K562 (cell line): Measurements from ENCODE around the gene ZNF672. TPM values are rescaled to one million over a fixed set of nuclear protein-coding genes. Genes with fewer than 3 reads are reported as not detected.

ENCODE experiments used
- EGR1 ChIP-seq: fragments of 450-650 bp; conservative IDR thresholded peaks from 2 replicates; pipeline ENCODE4 v1.6.1; 2017; ENCODE audit warnings: mild to moderate bottlenecking
- EP300 ChIP-seq: IDR thresholded peaks from 2 replicates; pipeline ENCODE4 v1.6.1; 2012; ENCODE audit warnings: low read length, improper control_type of control experiment
- JUNB ChIP-seq: fragments of 450-650 bp; formaldehyde crosslinking; conservative IDR thresholded peaks from 2 replicates; pipeline ENCODE4 v1.4.0; 2020; ENCODE audit warnings: mild to moderate bottlenecking
- MTA3 ChIP-seq: fragments of 450-650 bp; formaldehyde crosslinking; IDR thresholded peaks from 2 replicates; pipeline ENCODE4 v1.6.1; 2017; ENCODE audit warnings: mild to moderate bottlenecking, borderline replicate concordance
- PHF8 ChIP-seq: fragments of 200-600 bp; sonication (generic); IDR thresholded peaks from 2 replicates; pipeline ENCODE4 v1.6.1; 2012; ENCODE audit warnings: mixed run types, mild to moderate bottlenecking, inconsistent platforms, low read length, moderate library complexity, borderline replicate concordance
- PTTG1 ChIP-seq: fragments of 450-650 bp; IDR thresholded peaks from 2 replicates; pipeline ENCODE4 v1.6.1; 2016; ENCODE audit warnings: low read depth, mild to moderate bottlenecking, missing genetic modification characterization, missing compliant biosample characterization
- RAD51 ChIP-seq: fragments of 450-650 bp; IDR thresholded peaks from 2 replicates; pipeline ENCODE4 v1.7.1; 2016; ENCODE audit warnings: low read depth, mild to moderate bottlenecking, borderline replicate concordance
- SMAD4 ChIP-seq: fragments of 250-450 bp; sonication (Bioruptor Pico); conservative IDR thresholded peaks from 2 replicates; pipeline ENCODE4 v1.8.0; 2021; ENCODE audit warnings: inconsistent platforms, mild to moderate bottlenecking, moderate library complexity
- SRSF9 ChIP-seq: fragments of 200-400 bp; formaldehyde crosslinking; IDR thresholded peaks from 2 replicates; pipeline ENCODE4 v1.6.1; 2017; ENCODE audit warnings: low read depth, low read length, borderline replicate concordance
- TAF7 ChIP-seq: fragments of 450-650 bp; IDR thresholded peaks from 2 replicates; pipeline ENCODE4 v1.6.1; 2016; ENCODE audit warnings: missing genetic modification characterization, missing compliant biosample characterization
- YBX1 ChIP-seq: fragments of 450-650 bp; IDR thresholded peaks from 2 replicates; pipeline ENCODE4 v1.7.1; 2016; ENCODE audit warnings: mild to moderate bottlenecking
- ZBTB17 ChIP-seq: fragments of 450-650 bp; formaldehyde crosslinking; IDR thresholded peaks from 2 replicates; pipeline ENCODE4 v1.4.0; 2020; ENCODE audit warnings: mild to moderate bottlenecking
- ZKSCAN8 ChIP-seq: fragments of 200-800 bp; sonication (Bioruptor generic); IDR thresholded peaks from 2 replicates; pipeline ENCODE4 v1.6.1; 2016; ENCODE audit warnings: missing genetic modification characterization, missing compliant biosample characterization
- ZNF347 ChIP-seq: fragments of 450-650 bp; formaldehyde crosslinking; IDR thresholded peaks from 2 replicates; pipeline ENCODE4 v1.4.0; 2020; ENCODE audit warnings: low read depth, mild to moderate bottlenecking, moderate library complexity
- ZNF75A ChIP-seq: fragments of 450-650 bp; formaldehyde crosslinking; IDR thresholded peaks from 2 replicates; pipeline ENCODE4 v1.4.0; 2020; ENCODE audit warnings: mild to moderate bottlenecking
- polyA plus RNA-seq, 8 experiments: library from polyadenylated mRNA; depleted of rRNA in 4 of 8; stranded (reverse) in 5 of 8; unstranded in 3 of 8; fragments of >200 nt; fragmentation: Nextera tagmentation in 2 of 8; fragmentation: Illumina TruSeq in 1 of 8; extraction: Ambion mirVana in 2 of 8; extraction: Trizol in 1 of 8; gene quantifications; 2 replicates each; pipeline versions ENCODE4 v1.2.1 to v1.2.3, GENCODE V29; 2011 to 2014; ENCODE audit warnings: inconsistent platforms in 1 of 8, missing spikeins in 1 of 8
- total RNA-seq, 7 experiments: library from RNA; depleted of rRNA in 6 of 7; stranded (reverse); fragments of >200 nt in 6 of 7; fragmentation: Illumina TruSeq in 2 of 7; extraction: Trizol in 2 of 7; gene quantifications; 2 replicates each; pipeline versions ENCODE4 v1.2.1 to v1.2.3, GENCODE V29; 2011 to 2021; ENCODE audit warnings: low replicate concordance in 1 of 7
- TF ChIP-seq, protein P1 (sequence below): fragments of 150-350 bp; conservative IDR thresholded peaks from 2 replicates; pipeline ENCODE4 v1.6.1; 2014; ENCODE audit warnings: low read length
- TF ChIP-seq, protein P2 (sequence below): sonication (generic); formaldehyde crosslinking; IDR thresholded peaks from 2 replicates; pipeline ENCODE4 v1.8.1; 2023; ENCODE audit warnings: mild to moderate bottlenecking, missing genetic modification reagents
- TF ChIP-seq, protein P3 (sequence below): fragments of 250-450 bp; sonication (Bioruptor Pico); IDR thresholded peaks from 2 replicates; pipeline ENCODE4 v1.4.0; 2020
- TF ChIP-seq, protein P4 (sequence below), 2 experiments: fragments of 450-650 bp; IDR thresholded peaks; 2 replicates each; pipeline ENCODE4 v1.6.1; 2018; ENCODE audit warnings: mild to moderate bottlenecking in 2 of 2, low read depth in 1 of 2; ENCODE audit not compliant: partially characterized antibody in 2 of 2

Gene ZNF672
- total and polyA plus RNA-seq, 9 of the 15 experiments (the other 6 are each of a cell fraction or from before 2014, with no cell fraction given) = 1.9 to 57.9 (median 24.1) TPM

DNA sequence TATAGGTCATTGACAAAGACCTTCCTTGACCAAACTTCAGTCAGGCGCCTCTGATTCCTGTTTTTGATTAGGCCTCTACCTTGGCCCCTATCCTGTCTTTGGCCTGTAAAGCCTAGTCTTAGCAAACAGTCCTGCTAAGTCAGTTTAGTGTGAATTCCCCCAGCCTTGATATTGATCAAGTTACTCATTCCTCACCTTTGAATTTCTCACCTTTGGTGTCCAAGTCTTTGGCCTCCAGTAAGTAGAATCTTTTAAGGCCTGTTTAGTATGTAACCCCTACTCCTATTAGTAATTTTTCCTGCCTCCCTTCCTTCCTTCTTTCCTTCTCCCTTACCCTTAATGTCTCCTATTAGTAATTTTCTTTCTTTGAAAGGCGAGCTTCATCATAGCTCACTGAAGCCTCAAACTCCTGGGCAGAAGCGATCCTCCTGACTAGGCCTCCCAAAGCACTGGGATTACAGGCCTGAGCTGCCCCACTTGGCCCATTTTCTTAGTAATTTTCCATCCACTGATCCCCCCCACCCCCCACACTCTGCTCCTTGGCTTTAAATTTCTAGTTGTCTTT lies 33.9 kb downstream of the ZNF672 start (continued):
- no peak for TF ChIP-seq MTA3
- TF ChIP-seq JUNB (CRISPR knock-in tag) = no peak
- 0 out of 2 replicates have a peak, but pooled peaks have one; percentile 0 for TF ChIP-seq EP300
- peak; percentile 27; the same call in 1 of the 2 replicates for TF ChIP-seq ZBTB17 (CRISPR knock-in tag)
- TF ChIP-seq, protein P1, sequence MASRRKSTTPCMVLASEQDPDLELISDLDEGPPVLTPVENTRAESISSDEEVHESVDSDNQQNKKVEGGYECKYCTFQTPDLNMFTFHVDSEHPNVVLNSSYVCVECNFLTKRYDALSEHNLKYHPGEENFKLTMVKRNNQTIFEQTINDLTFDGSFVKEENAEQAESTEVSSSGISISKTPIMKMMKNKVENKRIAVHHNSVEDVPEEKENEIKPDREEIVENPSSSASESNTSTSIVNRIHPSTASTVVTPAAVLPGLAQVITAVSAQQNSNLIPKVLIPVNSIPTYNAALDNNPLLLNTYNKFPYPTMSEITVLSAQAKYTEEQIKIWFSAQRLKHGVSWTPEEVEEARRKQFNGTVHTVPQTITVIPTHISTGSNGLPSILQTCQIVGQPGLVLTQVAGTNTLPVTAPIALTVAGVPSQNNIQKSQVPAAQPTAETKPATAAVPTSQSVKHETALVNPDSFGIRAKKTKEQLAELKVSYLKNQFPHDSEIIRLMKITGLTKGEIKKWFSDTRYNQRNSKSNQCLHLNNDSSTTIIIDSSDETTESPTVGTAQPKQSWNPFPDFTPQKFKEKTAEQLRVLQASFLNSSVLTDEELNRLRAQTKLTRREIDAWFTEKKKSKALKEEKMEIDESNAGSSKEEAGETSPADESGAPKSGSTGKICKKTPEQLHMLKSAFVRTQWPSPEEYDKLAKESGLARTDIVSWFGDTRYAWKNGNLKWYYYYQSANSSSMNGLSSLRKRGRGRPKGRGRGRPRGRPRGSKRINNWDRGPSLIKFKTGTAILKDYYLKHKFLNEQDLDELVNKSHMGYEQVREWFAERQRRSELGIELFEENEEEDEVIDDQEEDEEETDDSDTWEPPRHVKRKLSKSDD = no peak
- 0 out of 2 replicates have a peak, but pooled peaks have one; percentile 11 for TF ChIP-seq SMAD4 (CRISPR knock-in tag)
- TF ChIP-seq RAD51 = no peak
- no peak for TF ChIP-seq EGR1
- 0 out of 2 replicates have a peak, but pooled peaks have one; percentile 25 for TF ChIP-seq ZKSCAN8 (CRISPR knock-in tag)
- TF ChIP-seq, protein P2, sequence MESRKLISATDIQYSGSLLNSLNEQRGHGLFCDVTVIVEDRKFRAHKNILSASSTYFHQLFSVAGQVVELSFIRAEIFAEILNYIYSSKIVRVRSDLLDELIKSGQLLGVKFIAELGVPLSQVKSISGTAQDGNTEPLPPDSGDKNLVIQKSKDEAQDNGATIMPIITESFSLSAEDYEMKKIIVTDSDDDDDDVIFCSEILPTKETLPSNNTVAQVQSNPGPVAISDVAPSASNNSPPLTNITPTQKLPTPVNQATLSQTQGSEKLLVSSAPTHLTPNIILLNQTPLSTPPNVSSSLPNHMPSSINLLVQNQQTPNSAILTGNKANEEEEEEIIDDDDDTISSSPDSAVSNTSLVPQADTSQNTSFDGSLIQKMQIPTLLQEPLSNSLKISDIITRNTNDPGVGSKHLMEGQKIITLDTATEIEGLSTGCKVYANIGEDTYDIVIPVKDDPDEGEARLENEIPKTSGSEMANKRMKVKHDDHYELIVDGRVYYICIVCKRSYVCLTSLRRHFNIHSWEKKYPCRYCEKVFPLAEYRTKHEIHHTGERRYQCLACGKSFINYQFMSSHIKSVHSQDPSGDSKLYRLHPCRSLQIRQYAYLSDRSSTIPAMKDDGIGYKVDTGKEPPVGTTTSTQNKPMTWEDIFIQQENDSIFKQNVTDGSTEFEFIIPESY = no peak
- no peak for TF ChIP-seq SRSF9
- no peak for TF ChIP-seq TAF7 (tag)
- no peak for TF ChIP-seq PTTG1 (tag)
- TF ChIP-seq, protein P3, sequence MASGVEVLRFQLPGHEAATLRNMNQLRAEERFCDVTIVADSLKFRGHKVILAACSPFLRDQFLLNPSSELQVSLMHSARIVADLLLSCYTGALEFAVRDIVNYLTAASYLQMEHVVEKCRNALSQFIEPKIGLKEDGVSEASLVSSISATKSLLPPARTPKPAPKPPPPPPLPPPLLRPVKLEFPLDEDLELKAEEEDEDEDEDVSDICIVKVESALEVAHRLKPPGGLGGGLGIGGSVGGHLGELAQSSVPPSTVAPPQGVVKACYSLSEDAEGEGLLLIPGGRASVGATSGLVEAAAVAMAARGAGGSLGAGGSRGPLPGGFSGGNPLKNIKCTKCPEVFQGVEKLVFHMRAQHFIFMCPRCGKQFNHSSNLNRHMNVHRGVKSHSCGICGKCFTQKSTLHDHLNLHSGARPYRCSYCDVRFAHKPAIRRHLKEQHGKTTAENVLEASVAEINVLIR (CRISPR knock-in tag) = no peak
- no peak for TF ChIP-seq ZNF347
- TF ChIP-seq ZNF75A (CRISPR knock-in tag) = no peak
- TF ChIP-seq, protein P4, sequence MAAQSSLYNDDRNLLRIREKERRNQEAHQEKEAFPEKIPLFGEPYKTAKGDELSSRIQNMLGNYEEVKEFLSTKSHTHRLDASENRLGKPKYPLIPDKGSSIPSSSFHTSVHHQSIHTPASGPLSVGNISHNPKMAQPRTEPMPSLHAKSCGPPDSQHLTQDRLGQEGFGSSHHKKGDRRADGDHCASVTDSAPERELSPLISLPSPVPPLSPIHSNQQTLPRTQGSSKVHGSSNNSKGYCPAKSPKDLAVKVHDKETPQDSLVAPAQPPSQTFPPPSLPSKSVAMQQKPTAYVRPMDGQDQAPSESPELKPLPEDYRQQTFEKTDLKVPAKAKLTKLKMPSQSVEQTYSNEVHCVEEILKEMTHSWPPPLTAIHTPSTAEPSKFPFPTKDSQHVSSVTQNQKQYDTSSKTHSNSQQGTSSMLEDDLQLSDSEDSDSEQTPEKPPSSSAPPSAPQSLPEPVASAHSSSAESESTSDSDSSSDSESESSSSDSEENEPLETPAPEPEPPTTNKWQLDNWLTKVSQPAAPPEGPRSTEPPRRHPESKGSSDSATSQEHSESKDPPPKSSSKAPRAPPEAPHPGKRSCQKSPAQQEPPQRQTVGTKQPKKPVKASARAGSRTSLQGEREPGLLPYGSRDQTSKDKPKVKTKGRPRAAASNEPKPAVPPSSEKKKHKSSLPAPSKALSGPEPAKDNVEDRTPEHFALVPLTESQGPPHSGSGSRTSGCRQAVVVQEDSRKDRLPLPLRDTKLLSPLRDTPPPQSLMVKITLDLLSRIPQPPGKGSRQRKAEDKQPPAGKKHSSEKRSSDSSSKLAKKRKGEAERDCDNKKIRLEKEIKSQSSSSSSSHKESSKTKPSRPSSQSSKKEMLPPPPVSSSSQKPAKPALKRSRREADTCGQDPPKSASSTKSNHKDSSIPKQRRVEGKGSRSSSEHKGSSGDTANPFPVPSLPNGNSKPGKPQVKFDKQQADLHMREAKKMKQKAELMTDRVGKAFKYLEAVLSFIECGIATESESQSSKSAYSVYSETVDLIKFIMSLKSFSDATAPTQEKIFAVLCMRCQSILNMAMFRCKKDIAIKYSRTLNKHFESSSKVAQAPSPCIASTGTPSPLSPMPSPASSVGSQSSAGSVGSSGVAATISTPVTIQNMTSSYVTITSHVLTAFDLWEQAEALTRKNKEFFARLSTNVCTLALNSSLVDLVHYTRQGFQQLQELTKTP (IDR thresholded peaks at IDR 0.05; ENCODE audit: low read depth in 1 of 2, partially characterized antibody in 2 of 2) = peak in 1 of 2 experiments; percentile 27
- no peak for TF ChIP-seq PHF8
- TF ChIP-seq YBX1 = no peak
